ENCODE measurements around the gene PISD.

PISD gene

GRCh38 chr22:31623592-31624304 lies 38.3 kb downstream of the PISD start:
- DNase-seq: no peak

DNA sequence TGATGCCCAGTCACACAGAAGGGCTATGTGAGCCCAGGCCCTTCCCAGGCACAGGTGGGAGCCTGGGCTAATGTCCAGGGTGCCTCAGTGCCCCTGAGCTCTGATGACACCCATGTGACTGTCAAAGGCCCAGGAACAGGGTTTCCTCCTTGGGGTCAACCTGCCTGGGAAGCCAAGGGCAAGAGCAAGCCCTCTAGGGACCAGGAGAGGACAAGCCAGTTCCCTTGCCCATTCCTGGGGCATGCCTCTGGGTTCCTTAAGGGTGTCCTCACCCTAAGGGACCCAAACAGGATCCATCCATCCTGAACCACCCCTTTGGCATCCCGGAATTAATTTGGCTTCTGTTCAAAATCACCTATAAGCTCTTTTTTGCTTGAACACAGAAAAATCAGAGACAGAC lies 39.0 kb downstream of the PISD start:
- DNase-seq: no peak

- DNase-seq: no peak
Measured at GRCh38 chr22:31621507-31622124, 40.4 kb downstream of the PISD start.

- no peak for DNase-seq
Measured at GRCh38 chr22:31620756-31621480, 41.1 kb downstream of the PISD start.

GRCh38 chr22:31619611-31620300 lies 42.3 kb downstream of the PISD start:
- DNase-seq: no peak

DNA sequence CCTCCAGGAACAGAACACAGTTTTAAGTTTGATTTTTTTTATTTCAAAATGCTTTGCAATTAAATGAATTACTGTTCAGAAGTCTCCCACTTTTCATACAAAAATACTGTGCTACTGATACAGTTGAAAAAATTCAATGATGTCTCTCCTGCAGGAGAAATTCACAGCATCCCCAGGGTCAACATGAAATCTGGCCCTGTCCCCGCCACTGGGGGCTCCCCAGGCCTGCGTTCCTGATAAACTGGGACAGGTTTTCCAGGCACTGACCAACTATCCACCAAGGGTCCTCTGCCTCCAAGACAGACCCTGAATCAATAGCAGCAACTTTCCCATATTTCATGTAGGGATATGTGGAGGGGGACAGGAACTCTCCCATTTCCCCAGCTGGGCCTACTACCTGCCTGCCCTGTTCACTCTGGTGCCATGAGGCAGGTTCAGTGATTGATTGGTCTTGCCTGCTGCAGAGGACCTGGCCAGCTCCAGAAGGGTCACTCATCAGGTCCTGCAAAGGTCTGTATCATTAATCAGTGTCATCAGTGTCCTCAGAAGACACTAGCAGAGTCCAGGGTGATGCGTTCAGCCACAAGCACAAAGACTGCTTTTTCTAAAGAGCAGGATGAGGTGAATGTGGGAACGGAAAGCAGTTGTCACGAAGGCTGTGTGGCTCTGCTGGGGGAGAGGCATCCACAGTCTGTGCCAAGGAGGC lies 43.4 kb downstream of the PISD start:
- DNase-seq: no peak

DNA sequence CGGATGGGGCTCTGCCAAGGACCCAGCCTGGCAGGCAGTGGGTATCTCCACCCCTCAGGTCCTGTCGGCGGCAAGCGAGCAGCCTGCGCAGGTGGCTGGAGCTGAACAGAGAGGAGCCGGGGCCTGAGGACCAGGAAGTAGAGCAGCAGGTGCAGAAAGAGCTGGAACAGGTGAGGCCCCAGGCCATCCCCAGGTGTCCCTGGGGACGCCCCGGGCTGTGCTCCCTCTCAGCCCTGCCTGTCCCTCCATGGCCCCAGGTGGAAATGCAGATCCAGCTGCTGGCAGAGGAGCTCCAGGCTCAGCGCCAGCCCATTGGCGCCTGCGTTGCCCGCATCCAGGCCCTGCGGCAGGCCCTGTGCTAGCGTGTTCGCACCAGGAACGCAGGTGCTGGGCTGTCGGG lies 44.0 kb downstream of the PISD start:
- DNase-seq: no peak

DNA sequence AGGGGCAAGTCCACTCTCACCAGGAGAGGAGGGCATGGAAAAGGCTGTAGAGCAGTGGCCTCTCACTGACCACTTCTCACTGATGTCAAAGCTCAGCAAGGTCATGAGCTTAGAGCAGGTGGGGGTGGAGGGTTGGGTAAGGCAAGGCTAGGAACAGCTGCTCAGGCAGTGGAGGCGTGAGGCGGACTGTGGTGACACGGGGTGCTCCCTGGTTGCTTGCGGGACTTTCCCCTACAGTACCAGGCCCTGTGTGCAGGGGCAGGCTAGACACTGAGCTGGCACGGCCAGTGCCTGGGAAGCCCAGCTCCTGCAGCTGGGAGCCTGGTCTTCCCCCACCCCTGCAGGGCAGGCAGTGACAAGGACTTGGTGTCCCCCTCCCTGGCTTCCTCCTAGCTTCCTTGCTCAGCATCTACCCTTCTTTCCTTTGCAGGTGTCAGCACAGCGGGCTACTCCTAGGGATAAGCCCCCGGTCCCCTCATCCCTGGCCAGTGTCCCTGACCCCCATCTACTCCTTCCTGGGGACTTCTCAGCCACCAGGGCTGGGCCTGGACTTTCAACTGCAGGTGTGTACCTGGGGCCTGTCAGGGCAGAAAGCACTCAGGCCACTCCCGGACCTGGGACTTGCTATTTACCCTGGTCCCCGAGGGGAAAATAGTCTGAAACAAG lies 45.6 kb downstream of the PISD start:
- DNase-seq: no peak

DNA sequence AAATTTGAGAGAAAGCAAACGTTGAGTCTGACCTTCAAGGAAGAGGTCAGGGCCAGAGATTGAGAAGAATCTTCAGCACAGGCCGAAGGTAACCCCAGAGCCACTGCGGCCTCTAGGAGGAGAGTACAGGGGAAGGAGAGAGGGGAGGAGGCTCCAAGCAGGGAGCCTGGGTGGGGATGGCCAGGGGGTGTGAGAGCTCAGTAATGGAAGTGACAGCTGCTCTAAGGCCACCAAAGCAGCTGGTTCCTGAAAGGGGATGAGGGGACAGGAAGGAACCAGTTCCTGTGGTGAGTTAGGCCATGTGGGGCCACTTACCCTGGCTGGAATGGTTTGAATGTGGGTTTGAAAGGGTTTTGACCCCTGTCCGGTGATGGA lies 46.1 kb downstream of the PISD start:
- no peak for DNase-seq

- DNase-seq: no peak
Measured at GRCh38 chr22:31615491-31615860, 46.5 kb downstream of the PISD start.

GRCh38 chr22:31614781-31615490 lies 47.1 kb downstream of the PISD start:
- no peak for DNase-seq

GRCh38 chr22:31613904-31614296 lies 48.1 kb downstream of the PISD start:
- DNase-seq: no peak

DNA sequence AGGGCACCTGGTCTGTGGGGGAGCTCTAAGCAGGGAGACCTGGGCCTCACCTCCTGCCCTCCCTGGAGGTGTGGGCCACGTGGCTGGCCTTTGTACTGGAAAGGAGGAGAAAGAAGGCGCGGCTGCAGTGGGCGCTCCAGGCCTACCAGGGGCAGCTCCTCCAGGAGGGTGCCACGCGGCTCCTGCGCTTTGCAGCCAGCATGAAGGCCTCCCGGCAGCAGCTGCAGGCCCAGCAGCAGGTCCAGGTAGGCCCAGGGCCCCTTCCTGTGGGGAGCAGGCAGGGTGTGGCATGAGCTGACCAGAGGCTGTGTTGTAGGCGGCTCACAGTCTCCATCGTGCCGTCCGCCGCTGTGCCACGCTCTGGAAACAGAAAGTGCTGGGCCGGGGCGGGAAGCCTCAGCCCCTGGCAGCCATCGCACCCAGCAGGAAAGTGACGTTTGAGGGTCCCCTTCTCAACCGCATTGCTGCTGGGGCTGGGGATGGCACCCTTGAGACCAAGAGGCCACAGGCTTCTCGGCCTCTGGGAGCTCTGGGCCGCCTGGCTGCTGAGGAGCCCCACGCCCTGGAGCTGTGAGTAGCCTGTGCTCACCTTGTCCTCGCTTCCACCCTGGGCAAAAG lies 48.6 kb downstream of the PISD start:
- DNase-seq: no peak

- no peak for DNase-seq
Measured at GRCh38 chr22:31612891-31613285, 49.1 kb downstream of the PISD start.

DNA sequence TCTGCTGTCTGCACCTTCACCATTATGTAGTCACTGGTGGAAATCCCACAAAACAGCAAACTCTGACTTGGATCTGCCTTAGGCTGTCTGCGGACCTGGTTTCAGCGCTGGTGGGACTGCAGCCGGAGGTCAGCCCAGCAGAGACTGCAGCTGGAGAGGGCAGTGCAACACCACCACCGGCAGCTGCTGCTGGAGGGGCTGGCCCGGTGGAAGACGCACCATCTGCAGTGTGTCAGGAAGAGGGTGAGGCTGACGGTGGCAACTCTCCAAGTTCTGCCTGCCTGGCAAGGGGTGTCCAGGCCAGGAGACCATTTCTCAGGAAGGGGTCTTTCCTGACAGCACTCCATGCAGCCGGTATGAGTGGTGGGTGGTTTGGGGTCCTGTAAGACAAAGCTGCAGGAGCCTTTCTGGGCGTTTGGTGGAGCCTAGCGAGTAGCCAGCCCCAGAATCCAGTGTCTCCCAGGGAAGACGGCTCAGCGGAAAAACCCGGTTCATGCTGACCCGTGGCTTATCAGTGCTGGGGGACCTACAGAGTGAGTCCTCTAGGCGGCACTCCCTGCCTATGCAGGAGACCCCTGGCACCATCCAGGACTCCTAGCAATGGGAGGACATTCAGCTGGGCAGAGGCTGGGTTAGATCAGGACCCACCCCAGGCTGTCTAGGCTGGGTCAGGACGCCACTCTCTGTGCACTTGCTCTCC lies 50.8 kb downstream of the PISD start:
- no peak for DNase-seq

DNA sequence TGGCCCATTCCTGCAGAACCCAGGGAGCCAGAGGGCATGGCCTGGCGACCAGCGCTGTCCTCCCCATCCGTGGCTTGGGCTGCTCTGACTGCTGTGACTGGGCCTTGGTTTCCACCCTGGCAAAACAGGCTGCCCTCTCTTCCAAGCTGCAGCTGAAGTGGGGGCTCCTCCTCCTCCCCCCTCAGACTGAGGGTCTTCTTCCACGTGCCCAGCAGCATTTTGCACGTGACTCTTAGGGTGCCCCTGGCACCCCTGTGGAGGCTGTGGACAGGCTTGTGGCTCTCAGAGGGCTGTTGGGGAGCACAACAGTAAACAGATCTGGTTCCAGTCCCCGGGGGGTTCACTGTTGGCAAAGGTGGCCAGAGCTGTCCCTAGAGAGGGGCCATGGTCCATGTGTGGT lies 51.4 kb downstream of the PISD start:
- DNase-seq: no peak

DNA sequence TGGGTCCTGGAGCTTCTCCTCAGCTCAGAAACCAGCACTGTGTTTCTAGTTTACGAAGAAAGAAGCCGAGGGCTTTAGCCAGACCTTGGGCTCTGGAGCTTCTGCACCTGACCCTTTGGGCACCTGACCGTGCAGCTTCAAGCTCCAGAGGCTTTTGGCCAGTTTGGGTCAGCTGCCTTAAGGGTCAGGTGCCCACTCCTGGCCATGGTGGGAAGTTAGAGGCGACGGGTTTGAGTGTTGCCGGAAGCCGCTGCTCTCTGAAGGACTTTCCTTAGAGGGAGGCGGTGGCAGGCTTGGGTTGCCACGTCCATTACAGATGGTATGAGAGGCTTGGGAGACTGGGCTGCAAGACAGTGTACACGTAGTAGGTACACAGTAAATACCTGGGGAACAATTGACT lies 52.3 kb downstream of the PISD start:
- DNase-seq: no peak

DNA sequence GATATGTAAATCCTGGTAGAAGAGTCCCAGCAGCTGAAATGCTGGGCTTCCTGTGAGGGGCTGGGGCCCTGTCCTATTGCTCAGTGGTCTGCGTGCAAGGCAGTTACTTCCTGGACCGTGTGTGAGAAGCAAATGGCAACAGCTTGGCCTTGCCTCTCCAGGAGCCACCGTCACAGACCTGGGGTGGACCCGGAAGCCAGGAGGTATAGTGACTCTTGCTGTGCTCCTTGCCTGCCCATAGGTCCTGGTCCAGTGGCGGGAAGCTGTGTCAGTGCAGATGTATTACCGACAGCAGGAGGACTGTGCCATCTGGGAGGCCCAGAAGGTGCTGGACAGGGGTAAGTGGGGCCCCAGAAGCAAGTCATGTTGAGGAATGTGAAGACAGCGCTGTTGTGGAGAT lies 54.3 kb downstream of the PISD start:
- no peak for DNase-seq

- DNase-seq: peak; percentile 35
Measured at GRCh38 chr22:31605851-31606585, 56.0 kb downstream of the PISD start.

All from NCI-H524 treated with DMSO at 0.1 percent for 48 hours (cell line).